IMR-90 (cell line): Measurements from ENCODE around the gene GRAP. TPM values are rescaled to one million over a fixed set of nuclear protein-coding genes. Genes with fewer than 3 reads are reported as not detected.
A peak's percentile ranks its signal among the peaks of the same experiment; 100 is the strongest.

Source experiments
- ATAC-seq: fragments of 200-7000 bp; cut with Tn5 transposase; 2 replicates; pipeline ENCODE4 v1.9.1; 2020; ENCODE audit warnings: low read depth, mild to moderate bottlenecking, moderate library complexity
- BruUV-seq: library from RNA; stranded (reverse); fragments of 400-500 nt; replicated peaks from 2 replicates; lab custom pipeline; 2021; lab: Mats Ljungman, UMichigan
- CTCF ChIA-PET: fragments of 300-600 bp; formaldehyde crosslinking; extraction: SDS; loops from one replicate; lab custom pipeline; 2021; ENCODE audit warnings: antibody characterized with exemption; lab: Yijun Ruan, JAX
- POLR2A ChIA-PET: fragments of 300-600 bp; sonication (Branson Sonifier 250); formaldehyde crosslinking; loops from one replicate; lab custom pipeline; 2022; ENCODE audit warnings: antibody characterized with exemption; ENCODE audit not compliant: unreplicated experiment; lab: Charles Lee
- DNase-seq: peaks from one replicate; pipeline ENCODE4 v3.0.0; 2013
- H2AFZ ChIP-seq: replicated peaks from 2 replicates; pipeline ENCODE3; 2013; ENCODE audit warnings: low read length, mild to moderate bottlenecking; ENCODE audit not compliant: poor library complexity
- H2AK5ac ChIP-seq: 2 replicates; pipeline ENCODE4 v1.6.1; 2013; ENCODE audit warnings: low read depth, low read length, inconsistent platforms
- H2AK9ac ChIP-seq: replicated peaks from 2 replicates; pipeline ENCODE3; 2013; ENCODE audit warnings: mild to moderate bottlenecking, low read depth, low read length, moderate library complexity; ENCODE audit not compliant: poor library complexity
- H2BK120ac ChIP-seq: 2 replicates; pipeline ENCODE4 v1.6.1; 2013; ENCODE audit warnings: low read depth, low read length, inconsistent platforms
- H2BK15ac ChIP-seq: 3 replicates; pipeline ENCODE4 v1.6.1; 2013; ENCODE audit warnings: low read depth, low read length, inconsistent platforms
- H2BK20ac ChIP-seq: 2 replicates; pipeline ENCODE4 v1.6.1; 2013; ENCODE audit warnings: low read depth, mild to moderate bottlenecking, inconsistent platforms, low read length, moderate library complexity
- H2BK5ac ChIP-seq: 2 replicates; pipeline ENCODE4 v1.6.1; 2013; ENCODE audit warnings: mild to moderate bottlenecking, low read depth, low read length, inconsistent platforms; ENCODE audit not compliant: poor library complexity, severe bottlenecking
- H3K14ac ChIP-seq: replicated peaks from 2 replicates; pipeline ENCODE4 v1.6.1; 2013; ENCODE audit warnings: low read depth, low read length, inconsistent platforms
- H3K18ac ChIP-seq: 2 replicates; pipeline ENCODE4 v1.6.1; 2013; ENCODE audit warnings: low read depth, low read length, control low read depth
- H3K23ac ChIP-seq: 2 replicates; pipeline ENCODE4 v1.6.1; 2013; ENCODE audit warnings: low read depth, low read length, inconsistent platforms
- H3K27ac ChIP-seq: 2 replicates; pipeline ENCODE4 v1.5.1; 2013; ENCODE audit warnings: mild to moderate bottlenecking, control low read depth, low read length; ENCODE audit not compliant: insufficient read depth
- H3K27me3 ChIP-seq: 2 replicates; pipeline ENCODE4 v1.6.1; 2013; ENCODE audit warnings: low read length; ENCODE audit not compliant: control insufficient read depth, insufficient read depth
- H3K36me3 ChIP-seq: 2 replicates; pipeline ENCODE4 v1.6.1; 2013; ENCODE audit warnings: low read length, mixed read lengths; ENCODE audit not compliant: control insufficient read depth, insufficient read depth
- H3K4ac ChIP-seq: 2 replicates; pipeline ENCODE4 v1.6.1; 2013; ENCODE audit warnings: low read depth, low read length, inconsistent platforms
- H3K4me1 ChIP-seq: 2 replicates; pipeline ENCODE4 v1.6.1; 2013; ENCODE audit warnings: low read length, mixed read lengths; ENCODE audit not compliant: control insufficient read depth, insufficient read depth
- H3K4me2 ChIP-seq: 2 replicates; pipeline ENCODE4 v1.6.1; 2013; ENCODE audit warnings: low read depth, mild to moderate bottlenecking, control low read depth, low read length, moderate library complexity
- H3K4me3 ChIP-seq: 2 replicates; pipeline ENCODE4 v1.5.1; 2013; ENCODE audit warnings: low read depth, mild to moderate bottlenecking, control low read depth, low read length, moderate library complexity; ENCODE audit not compliant: insufficient read depth
- H3K56ac ChIP-seq: 2 replicates; pipeline ENCODE4 v1.6.1; 2013; ENCODE audit warnings: low read length, inconsistent platforms; ENCODE audit not compliant: insufficient read depth; ENCODE audit errors: extremely low read depth
- H3K79me1 ChIP-seq, 2 experiments: 2 replicates each; pipeline ENCODE4 v1.6.1; 2013; ENCODE audit warnings: low read length in 2 of 2, inconsistent platforms in 1 of 2, low read depth in 1 of 2
- H3K9ac ChIP-seq: 2 replicates; pipeline ENCODE4 v1.6.1; 2013; ENCODE audit warnings: low read depth, low read length, control low read depth
- H3K9me1 ChIP-seq: 2 replicates; pipeline ENCODE4 v1.6.1; 2013; ENCODE audit warnings: low read length, inconsistent platforms; ENCODE audit not compliant: insufficient read depth
- H3K9me3 ChIP-seq: 2 replicates; pipeline ENCODE4 v1.6.1; 2013; ENCODE audit warnings: low read length; ENCODE audit not compliant: control insufficient read depth, insufficient read depth
- H4K20me1 ChIP-seq: 2 replicates; pipeline ENCODE4 v1.6.1; 2013; ENCODE audit warnings: low read length, inconsistent platforms; ENCODE audit not compliant: insufficient read depth
- H4K5ac ChIP-seq: 2 replicates; pipeline ENCODE4 v1.6.1; 2013; ENCODE audit warnings: mild to moderate bottlenecking, low read depth, low read length, control low read depth
- H4K8ac ChIP-seq, 2 experiments: 2 replicates each; pipeline ENCODE4 v1.6.1; 2013; ENCODE audit warnings: low read depth in 2 of 2, low read length in 2 of 2, control low read depth in 1 of 2, inconsistent platforms in 1 of 2
- H4K91ac ChIP-seq: 2 replicates; pipeline ENCODE4 v1.6.1; 2013; ENCODE audit warnings: low read depth, low read length, inconsistent platforms; ENCODE audit not compliant: insufficient read depth
- BHLHE40 ChIP-seq: fragments of 150-350 bp; IDR thresholded peaks from 2 replicates; pipeline ENCODE4 v1.6.1; 2016; ENCODE audit warnings: mild to moderate bottlenecking, low read depth, low read length
- CEBPB ChIP-seq: IDR thresholded peaks from 2 replicates; pipeline ENCODE4 v1.6.1; 2012; ENCODE audit warnings: low read depth, low read length, improper control_type of control experiment
- CHD1 ChIP-seq: IDR thresholded peaks from 2 replicates; pipeline ENCODE4 v1.6.1; 2012; ENCODE audit warnings: low read depth, low read length, improper control_type of control experiment
- CTCF ChIP-seq: conservative IDR thresholded peaks from 2 replicates; pipeline ENCODE4 v1.5.1; 2012; ENCODE audit warnings: mild to moderate bottlenecking, low read depth, low read length, improper control_type of control experiment
- ELK1 ChIP-seq: fragments of 150-350 bp; IDR thresholded peaks from 2 replicates; pipeline ENCODE4 v1.6.1; 2016; ENCODE audit warnings: low read depth, mild to moderate bottlenecking, low read length, moderate library complexity, borderline replicate concordance
- FOS ChIP-seq: fragments of 150-350 bp; IDR thresholded peaks from 2 replicates; pipeline ENCODE4 v1.6.1; 2016; ENCODE audit warnings: low read depth, low read length
- MAFK ChIP-seq: IDR thresholded peaks from 2 replicates; pipeline ENCODE4 v1.6.1; 2012; ENCODE audit warnings: low read depth, low read length, improper control_type of control experiment
- MAZ ChIP-seq: IDR thresholded peaks from 2 replicates; pipeline ENCODE4 v1.6.1; 2012; ENCODE audit warnings: low read depth, mild to moderate bottlenecking, low read length, improper control_type of control experiment, moderate library complexity, borderline replicate concordance
- MXI1 ChIP-seq: IDR thresholded peaks from 2 replicates; pipeline ENCODE4 v1.6.1; 2012; ENCODE audit warnings: low read depth, mild to moderate bottlenecking, low read length, moderate library complexity, borderline replicate concordance
- NFE2L2 ChIP-seq: fragments of 150-350 bp; IDR thresholded peaks from 2 replicates; pipeline ENCODE4 v1.6.1; 2016; ENCODE audit warnings: low read depth, mild to moderate bottlenecking, low read length
- RAD21 ChIP-seq: IDR thresholded peaks from 2 replicates; pipeline ENCODE4 v1.6.1; 2012; ENCODE audit warnings: low read length, improper control_type of control experiment
- RCOR1 ChIP-seq: IDR thresholded peaks from 2 replicates; pipeline ENCODE4 v1.6.1; 2012; ENCODE audit warnings: mild to moderate bottlenecking, low read length, improper control_type of control experiment; ENCODE audit not compliant: insufficient replicate concordance
- RFX5 ChIP-seq: IDR thresholded peaks from 2 replicates; pipeline ENCODE4 v1.8.0; 2012; ENCODE audit warnings: low read depth, mild to moderate bottlenecking, low read length, moderate library complexity
- SMC3 ChIP-seq: fragments of 150-350 bp; IDR thresholded peaks from 2 replicates; pipeline ENCODE4 v1.6.1; 2016; ENCODE audit warnings: low read depth, mild to moderate bottlenecking, antibody characterized with exemption, low read length, moderate library complexity
- USF2 ChIP-seq: fragments of 150-350 bp; IDR thresholded peaks from 2 replicates; pipeline ENCODE4 v1.6.1; 2017; ENCODE audit warnings: mild to moderate bottlenecking, antibody characterized with exemption, low read length, low read depth
- WGBS, 2 experiments: methylation state at CpG; one replicate each; pipeline versions ENCODE4 v1.1.5 to v1.1.7; 2013; ENCODE audit warnings: missing lambda C conversion rate in 2 of 2; ENCODE audit not compliant: insufficient read length in 1 of 2; ENCODE audit errors: extremely low coverage in 2 of 2; 5-methylcytosine and 5-hydroxymethylcytosine counted together
- dilution Hi-C: fragments of 300-500 bp; cut with HindIII; formaldehyde crosslinking; loops from one replicate; pipeline ENCODE4 v1.14.3; 2018; ENCODE audit warnings: low sequenced_read_pairs; ENCODE audit not compliant: unreplicated experiment
- in situ Hi-C: fragments of 300-500 bp; cut with MboI; formaldehyde crosslinking; loops from 3 replicates; pipeline ENCODE4 v1.14.3; 2019; ENCODE audit warnings: low sequenced_read_pairs, inconsistent platforms, mixed read lengths
- intact Hi-C: fragments of 100-400 bp; cut with micrococcal nuclease; formaldehyde crosslinking; loops from 2 replicates; pipeline ENCODE4 v1.10.0; 2022
- polyA plus RNA-seq, 3 experiments: library from polyadenylated mRNA; depleted of rRNA; stranded (reverse); fragments of >200 nt; gene quantifications; 2 replicates each; pipeline ENCODE4 v1.2.3, GENCODE V29; 2012; ENCODE audit warnings: low replicate concordance in 1 of 3
- total RNA-seq: library from RNA; depleted of rRNA; stranded (reverse); fragments of >200 nt; gene quantifications from 2 replicates; pipeline ENCODE4 v1.2.3, GENCODE V29; 2012

Gene GRAP
- total and polyA plus RNA-seq, 2 of the 4 experiments (the other 2 are of a cell fraction), result under 0.01 to 0.14 TPM

- H4K91ac ChIP-seq, result no peak overlapping the region
- H3K27me3 ChIP-seq, result no peaks in the 10 kb centered on the region
- H3K14ac ChIP-seq, result no peak overlapping the region
- peaks cover 17% of the 10 kb centered on the region for H3K4me1 ChIP-seq
- in situ Hi-C loops (no loop called here), dilution Hi-C loops (no loop called here), intact Hi-C loops (no loop called here)
- no peak overlapping the region for H3K4me2 ChIP-seq
- DNase-seq (no peak), ATAC-seq (no peak)
- no peak overlapping the region for H2AK5ac ChIP-seq
- no peak overlapping the region for H4K8ac ChIP-seq
- no peak overlapping the region for H3K23ac ChIP-seq
- no peak overlapping the region for H2BK15ac ChIP-seq
- peak overlapping the region; percentile 3 for H2AK9ac ChIP-seq
- no peak overlapping the region for H3K18ac ChIP-seq
- H2AFZ ChIP-seq, result no peak overlapping the region
- peaks cover 13% of the 10 kb centered on the region for H3K9me1 ChIP-seq
- no peak overlapping the region for H4K5ac ChIP-seq
- H2BK20ac ChIP-seq, result no peak overlapping the region
- 92% methylated on average over 11 of the region's 19 CpGs; no CpG with 5 or more reads in 1 of the 2 experiments for WGBS, 2 experiments
- H3K79me1 ChIP-seq, result peaks cover 16 to 43% of the 10 kb centered on the region in 2 experiments
- H2BK5ac ChIP-seq, result no peak overlapping the region
- CTCF ChIA-PET, result no interaction called here
- H3K9me3 ChIP-seq, result no peaks in the 10 kb centered on the region
- no peak for TF ChIP-seq MAFK
- TF ChIP-seq FOS, result no peak
- TF ChIP-seq ELK1, result no peak
- no peak for TF ChIP-seq MAZ
- no peak for TF ChIP-seq BHLHE40
- TF ChIP-seq NFE2L2, result no peak
- no peak for TF ChIP-seq RCOR1
- TF ChIP-seq SMC3, result no peak
- TF ChIP-seq MXI1, result no peak
- TF ChIP-seq CHD1, result no peak
- TF ChIP-seq USF2, result no peak
- TF ChIP-seq RFX5, result no peak
- no peak for TF ChIP-seq RAD21
- no peak for TF ChIP-seq CTCF
- TF ChIP-seq CEBPB, result no peak
- H3K27ac ChIP-seq, result no peak overlapping the region
- POLR2A ChIA-PET, result no interaction called here
- H3K4ac ChIP-seq, result no peak overlapping the region
- H2BK120ac ChIP-seq, result no peak overlapping the region
- no peak overlapping the region for H3K4me3 ChIP-seq
- BruUV-seq, result no TSS peak
- H3K36me3 ChIP-seq, result peaks cover 35% of the 10 kb centered on the region
- H3K9ac ChIP-seq, result no peak overlapping the region
- H4K20me1 ChIP-seq, result no peaks in the 10 kb centered on the region
- no peak overlapping the region for H3K56ac ChIP-seq
Measured at GRCh38 chr17:18977646-18978045, 69.1 kb downstream of the GRAP start.
